GM12878 (cell line): ENCODE data around the gene GRIFIN. TPM values are rescaled to one million over a fixed set of nuclear protein-coding genes. Genes with fewer than 3 reads are reported as not detected.

Experiments
- ATAC-seq: fragments of 200-7000 bp; cut with Tn5 transposase; 3 replicates; pipeline ENCODE4 v1.9.1; 2020; ENCODE audit warnings: mild to moderate bottlenecking, moderate library complexity
- BruUV-seq: library from RNA; stranded (reverse); fragments of 400-500 nt; replicated peaks from 2 replicates; lab custom pipeline; 2021; lab: Mats Ljungman, UMichigan
- CTCF ChIA-PET: fragments of 300-600 bp; sonication (Branson Sonifier 250); formaldehyde crosslinking; extraction: SDS; loops from one replicate; lab custom pipeline; 2021; ENCODE audit warnings: inconsistent platforms; lab: Yijun Ruan, JAX
- POLR2A ChIA-PET: fragments of 350-600 bp; formaldehyde crosslinking; extraction: SDS; loops from one replicate; lab custom pipeline; 2021; ENCODE audit warnings: inconsistent platforms; lab: Charles Lee
- RAD21 ChIA-PET: fragments of 300-600 bp; sonication (Branson Sonifier 250); formaldehyde crosslinking; loops from one replicate; lab custom pipeline; 2023; ENCODE audit warnings: antibody characterized with exemption; ENCODE audit not compliant: unreplicated experiment; lab: Charles Lee
- SMC1A ChIA-PET: fragments of 300-600 bp; sonication (Branson Sonifier 250); formaldehyde crosslinking; loops from one replicate; lab custom pipeline; 2023; ENCODE audit not compliant: unreplicated experiment, uncharacterized antibody; lab: Charles Lee
- DNase-seq: peaks from one replicate; pipeline ENCODE4 v3.0.0-alpha.2; 2011; ENCODE audit warnings: low read depth, low spot score
- FAIRE-seq: peaks from 3 replicates; lab custom pipeline; 2011; peaks lifted over from hg19 to GRCh38; lab: Jason Lieb, UNC
- H2AFZ ChIP-seq: 2 replicates; pipeline ENCODE4 v1.6.0; 2011; ENCODE audit warnings: low read depth, low read length, control low read depth; ENCODE audit not compliant: control insufficient read depth
- H3K27ac ChIP-seq: 2 replicates; pipeline ENCODE4 v1.5.1; 2011; ENCODE audit warnings: control low read depth; ENCODE audit not compliant: control insufficient read depth, insufficient read depth
- H3K27me3 ChIP-seq, 2 experiments: replicated peaks in 1 of 2; 2 replicates each; pipeline versions ENCODE4 v1.6.0 to v1.6.1; 2011; ENCODE audit warnings: low read length in 1 of 2; ENCODE audit not compliant: control insufficient read depth in 2 of 2, insufficient read depth in 2 of 2
- H3K36me3 ChIP-seq, 2 experiments: 2 replicates each; pipeline ENCODE4 v1.5.1; 2011; ENCODE audit warnings: low read length in 1 of 2; ENCODE audit not compliant: control insufficient read depth in 2 of 2, insufficient read depth in 2 of 2
- H3K4me1 ChIP-seq: 2 replicates; pipeline ENCODE4 v1.6.1; 2011; ENCODE audit warnings: mild to moderate bottlenecking, low read length, moderate library complexity, mixed read lengths; ENCODE audit not compliant: control insufficient read depth, insufficient read depth
- H3K4me2 ChIP-seq: 2 replicates; pipeline ENCODE4 v1.6.0; 2011; ENCODE audit warnings: control low read depth; ENCODE audit not compliant: control insufficient read depth, insufficient read depth
- H3K4me3 ChIP-seq: fragments of 200-600 bp; sonication (generic); 2 replicates; pipeline ENCODE4 v1.5.1; 2016
- H3K79me2 ChIP-seq: 2 replicates; pipeline ENCODE4 v1.6.0; 2011; ENCODE audit warnings: low read length; ENCODE audit not compliant: control insufficient read depth, insufficient read depth
- H3K9ac ChIP-seq: 2 replicates; pipeline ENCODE4 v1.8.0; 2011; ENCODE audit warnings: low read length, control low read depth, mixed read lengths; ENCODE audit not compliant: control insufficient read depth, insufficient read depth
- H3K9me3 ChIP-seq: replicated peaks from 3 replicates; pipeline ENCODE4 v1.5.1; 2011; ENCODE audit warnings: mild to moderate bottlenecking, low read length; ENCODE audit not compliant: control insufficient read depth, insufficient read depth
- H4K20me1 ChIP-seq: 2 replicates; pipeline ENCODE4 v1.6.0; 2011; ENCODE audit not compliant: control insufficient read depth, insufficient read depth
- CEBPB ChIP-seq, 2 experiments: fragments of 150-350 bp in 1 of 2; IDR thresholded peaks; 2 replicates each; pipeline ENCODE4 v1.6.1; 2012 to 2014; ENCODE audit warnings: low read depth in 2 of 2, low read length in 2 of 2, borderline replicate concordance in 1 of 2, inconsistent platforms in 1 of 2
- EGR1 ChIP-seq, 2 experiments: IDR thresholded peaks; 1 replicate in 1 of 2; 2 replicates in 1 of 2; pipeline ENCODE4 v1.6.1; 2011 to 2012; ENCODE audit warnings: low read depth in 2 of 2, low read length in 2 of 2, borderline replicate concordance in 1 of 2, mild to moderate bottlenecking in 1 of 2, moderate library complexity in 1 of 2
- NR2C2 ChIP-seq: IDR thresholded peaks from 2 replicates; pipeline ENCODE4 v1.6.1; 2011; ENCODE audit warnings: borderline replicate concordance, low read depth; ENCODE audit not compliant: control insufficient read depth, insufficient read length
- POLR2AphosphoS2 ChIP-seq: IDR thresholded peaks from 2 replicates; pipeline ENCODE4 v1.6.1; 2011; ENCODE audit warnings: low read depth, mild to moderate bottlenecking, low read length, improper control_type of control experiment, moderate library complexity
- RELA ChIP-seq: fragments of 450-650 bp; IDR thresholded peaks from 2 replicates; pipeline ENCODE4 v1.8.0; 2014; ENCODE audit warnings: borderline replicate concordance; ENCODE audit not compliant: partially characterized antibody
- SRF ChIP-seq, 2 experiments: IDR thresholded peaks; 2 replicates each; pipeline ENCODE4 v1.6.1; 2011; ENCODE audit warnings: low read depth in 2 of 2, low read length in 2 of 2, mild to moderate bottlenecking in 1 of 2, moderate library complexity in 1 of 2
- SUZ12 ChIP-seq: fragments of 200-600 bp; sonication (generic); IDR thresholded peaks from one replicate; pipeline ENCODE4 v1.6.1; 2018; ENCODE audit warnings: antibody characterized with exemption, mild to moderate bottlenecking; ENCODE audit not compliant: unreplicated experiment
- ZZZ3 ChIP-seq: IDR thresholded peaks from 2 replicates; pipeline ENCODE4 v1.6.1; 2011; ENCODE audit warnings: low read depth; ENCODE audit not compliant: control insufficient read depth, insufficient read length
- WGBS: methylation state at CpG from one replicate; pipeline ENCODE4 v1.1.6; 2016; ENCODE audit warnings: low lambda C conversion rate; ENCODE audit not compliant: insufficient replicate concordance, insufficient coverage; ENCODE audit errors: missing lambda C conversion rate; 5-methylcytosine and 5-hydroxymethylcytosine counted together
- in situ Hi-C: fragments of 300-500 bp; cut with MboI; formaldehyde crosslinking; loops from 9 replicates; pipeline ENCODE4 v1.14.3; 2018; ENCODE audit warnings: mixed read lengths
- intact Hi-C: fragments of 100-400 bp; cut with micrococcal nuclease; formaldehyde crosslinking; loops from one replicate; pipeline ENCODE4 v1.14.2; 2022; ENCODE audit not compliant: unreplicated experiment
- polyA plus RNA-seq, 11 experiments: library from polyadenylated mRNA; depleted of rRNA in 4 of 11; unstranded in 6 of 11; stranded (reverse) in 5 of 11; fragments of >200 nt; fragmentation: Nextera tagmentation in 4 of 11; fragmentation: Illumina TruSeq in 1 of 11; extraction: Ambion mirVana in 4 of 11; extraction: Trizol in 1 of 11; gene quantifications; 1 replicate in 1 of 11; 2 replicates in 10 of 11; pipeline versions ENCODE4 v1.2.1 to v1.2.3, GENCODE V29; 2011 to 2016; ENCODE audit warnings: inconsistent platforms in 2 of 11, missing spikeins in 2 of 11, low read depth in 1 of 11
- total RNA-seq, 4 experiments: library from RNA; depleted of rRNA in 3 of 4; stranded (reverse); fragments of >200 nt in 3 of 4; fragmentation: Illumina TruSeq in 1 of 4; extraction: Trizol in 1 of 4; gene quantifications; 2 replicates each; pipeline versions ENCODE4 v1.2.1 to v1.2.3, GENCODE V29; 2013 to 2021
- TF ChIP-seq, protein P1 (sequence below): fragments of 450-650 bp; IDR thresholded peaks from 2 replicates; pipeline ENCODE4 v1.6.1; 2014; ENCODE audit warnings: mild to moderate bottlenecking
- TF ChIP-seq, protein P2 (sequence below): IDR thresholded peaks from 2 replicates; pipeline ENCODE4 v1.6.1; 2012; ENCODE audit warnings: low read length, inconsistent platforms
- TF ChIP-seq, protein P3 (sequence below): fragments of 150-350 bp; IDR thresholded peaks from 2 replicates; pipeline ENCODE4 v1.6.1; 2014; ENCODE audit warnings: mild to moderate bottlenecking, low read depth, low read length
- TF ChIP-seq, protein P4 (sequence below): fragments of 150-350 bp; IDR thresholded peaks from 2 replicates; pipeline ENCODE4 v1.6.1; 2016; ENCODE audit warnings: low read depth, low read length

Gene GRIFIN
- total and polyA plus RNA-seq, 10 of the 15 experiments (the other 5 are each of a cell fraction or from before 2014, with no cell fraction given), result not detected

DNA sequence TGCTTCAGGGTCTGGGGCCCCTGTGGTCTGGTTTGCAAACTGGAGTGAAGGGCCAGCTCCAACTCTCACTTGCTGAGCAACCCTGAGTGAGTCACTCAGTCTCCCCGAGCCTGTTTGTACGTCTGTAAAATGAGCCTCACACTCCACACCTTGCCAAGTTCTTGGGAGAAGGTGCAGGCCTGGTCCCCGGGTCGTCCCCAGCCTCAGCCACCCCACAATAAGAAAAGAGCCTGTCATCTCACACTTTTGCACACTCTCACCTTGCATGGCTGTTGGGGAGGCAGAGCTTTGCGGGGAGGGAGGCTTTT is 5.2 kb downstream of the GRIFIN start:
- FAIRE-seq (no peak), DNase-seq (no peak), ATAC-seq (no peak)
- Histone ChIP-seq H3K9ac (no peak overlapping the region), H3K79me2 (no peaks in the 10 kb centered on the region), H3K4me2 (no peak overlapping the region), H3K27me3 (no peaks in the 10 kb centered on the region), H3K4me1 (no peaks in the 10 kb centered on the region), H3K27ac (no peak overlapping the region), H4K20me1 (no peaks in the 10 kb centered on the region), H2AFZ (no peak overlapping the region), H3K4me3 (no peak overlapping the region), H3K36me3 (no peaks in the 10 kb centered on the region), H3K9me3 (no peaks in the 10 kb centered on the region)
- intact Hi-C loops, result no loop called here
- ChIA-PET POLR2A (interaction anchor here (1.3 kb wide), 1 partner anchor 143 kb away, joined by 4 read pairs; no protein-coding TSS in a partner anchor), CTCF (interaction anchor here (1.1 to 6.7 kb wide), 6 partner anchors 13 to 157 kb away, joined by 3 to 114 read pairs (median 6); no protein-coding TSS in a partner anchor), SMC1A (interaction anchor here (1.0 to 1.8 kb wide), 3 partner anchors 12 to 117 kb away, joined by 3 to 6 read pairs (median 4); no protein-coding TSS in a partner anchor), RAD21 (interaction anchor here (1.7 to 3.7 kb wide), 2 partner anchors 18 to 123 kb away, joined by 6 to 42 read pairs; no protein-coding TSS in a partner anchor)
- 18% methylated on average over 5 of the region's 5 CpGs for WGBS
- BruUV-seq, result no TSS peak
- in situ Hi-C loops, result no loop called here
- TF ChIP-seq, protein P1, sequence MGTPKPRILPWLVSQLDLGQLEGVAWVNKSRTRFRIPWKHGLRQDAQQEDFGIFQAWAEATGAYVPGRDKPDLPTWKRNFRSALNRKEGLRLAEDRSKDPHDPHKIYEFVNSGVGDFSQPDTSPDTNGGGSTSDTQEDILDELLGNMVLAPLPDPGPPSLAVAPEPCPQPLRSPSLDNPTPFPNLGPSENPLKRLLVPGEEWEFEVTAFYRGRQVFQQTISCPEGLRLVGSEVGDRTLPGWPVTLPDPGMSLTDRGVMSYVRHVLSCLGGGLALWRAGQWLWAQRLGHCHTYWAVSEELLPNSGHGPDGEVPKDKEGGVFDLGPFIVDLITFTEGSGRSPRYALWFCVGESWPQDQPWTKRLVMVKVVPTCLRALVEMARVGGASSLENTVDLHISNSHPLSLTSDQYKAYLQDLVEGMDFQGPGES, result no peak
- no peak for TF ChIP-seq NR2C2
- no peak for TF ChIP-seq CEBPB (IDR thresholded peaks at IDR 0.05; ENCODE audit: borderline replicate concordance in 1 of 2, low read depth in 2 of 2, low read length in 2 of 2)
- no peak for TF ChIP-seq SUZ12
- TF ChIP-seq, protein P2, sequence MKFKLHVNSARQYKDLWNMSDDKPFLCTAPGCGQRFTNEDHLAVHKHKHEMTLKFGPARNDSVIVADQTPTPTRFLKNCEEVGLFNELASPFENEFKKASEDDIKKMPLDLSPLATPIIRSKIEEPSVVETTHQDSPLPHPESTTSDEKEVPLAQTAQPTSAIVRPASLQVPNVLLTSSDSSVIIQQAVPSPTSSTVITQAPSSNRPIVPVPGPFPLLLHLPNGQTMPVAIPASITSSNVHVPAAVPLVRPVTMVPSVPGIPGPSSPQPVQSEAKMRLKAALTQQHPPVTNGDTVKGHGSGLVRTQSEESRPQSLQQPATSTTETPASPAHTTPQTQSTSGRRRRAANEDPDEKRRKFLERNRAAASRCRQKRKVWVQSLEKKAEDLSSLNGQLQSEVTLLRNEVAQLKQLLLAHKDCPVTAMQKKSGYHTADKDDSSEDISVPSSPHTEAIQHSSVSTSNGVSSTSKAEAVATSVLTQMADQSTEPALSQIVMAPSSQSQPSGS, result no peak
- no peak for TF ChIP-seq RELA
- TF ChIP-seq, protein P3, sequence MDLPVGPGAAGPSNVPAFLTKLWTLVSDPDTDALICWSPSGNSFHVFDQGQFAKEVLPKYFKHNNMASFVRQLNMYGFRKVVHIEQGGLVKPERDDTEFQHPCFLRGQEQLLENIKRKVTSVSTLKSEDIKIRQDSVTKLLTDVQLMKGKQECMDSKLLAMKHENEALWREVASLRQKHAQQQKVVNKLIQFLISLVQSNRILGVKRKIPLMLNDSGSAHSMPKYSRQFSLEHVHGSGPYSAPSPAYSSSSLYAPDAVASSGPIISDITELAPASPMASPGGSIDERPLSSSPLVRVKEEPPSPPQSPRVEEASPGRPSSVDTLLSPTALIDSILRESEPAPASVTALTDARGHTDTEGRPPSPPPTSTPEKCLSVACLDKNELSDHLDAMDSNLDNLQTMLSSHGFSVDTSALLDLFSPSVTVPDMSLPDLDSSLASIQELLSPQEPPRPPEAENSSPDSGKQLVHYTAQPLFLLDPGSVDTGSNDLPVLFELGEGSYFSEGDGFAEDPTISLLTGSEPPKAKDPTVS, result no peak
- TF ChIP-seq EGR1 (IDR thresholded peaks at IDR 0.05; ENCODE audit: borderline replicate concordance in 1 of 2, low read depth in 2 of 2, low read length in 2 of 2), result no peak
- no peak for TF ChIP-seq ZZZ3
- no peak for TF ChIP-seq POLR2AphosphoS2
- TF ChIP-seq, protein P4, sequence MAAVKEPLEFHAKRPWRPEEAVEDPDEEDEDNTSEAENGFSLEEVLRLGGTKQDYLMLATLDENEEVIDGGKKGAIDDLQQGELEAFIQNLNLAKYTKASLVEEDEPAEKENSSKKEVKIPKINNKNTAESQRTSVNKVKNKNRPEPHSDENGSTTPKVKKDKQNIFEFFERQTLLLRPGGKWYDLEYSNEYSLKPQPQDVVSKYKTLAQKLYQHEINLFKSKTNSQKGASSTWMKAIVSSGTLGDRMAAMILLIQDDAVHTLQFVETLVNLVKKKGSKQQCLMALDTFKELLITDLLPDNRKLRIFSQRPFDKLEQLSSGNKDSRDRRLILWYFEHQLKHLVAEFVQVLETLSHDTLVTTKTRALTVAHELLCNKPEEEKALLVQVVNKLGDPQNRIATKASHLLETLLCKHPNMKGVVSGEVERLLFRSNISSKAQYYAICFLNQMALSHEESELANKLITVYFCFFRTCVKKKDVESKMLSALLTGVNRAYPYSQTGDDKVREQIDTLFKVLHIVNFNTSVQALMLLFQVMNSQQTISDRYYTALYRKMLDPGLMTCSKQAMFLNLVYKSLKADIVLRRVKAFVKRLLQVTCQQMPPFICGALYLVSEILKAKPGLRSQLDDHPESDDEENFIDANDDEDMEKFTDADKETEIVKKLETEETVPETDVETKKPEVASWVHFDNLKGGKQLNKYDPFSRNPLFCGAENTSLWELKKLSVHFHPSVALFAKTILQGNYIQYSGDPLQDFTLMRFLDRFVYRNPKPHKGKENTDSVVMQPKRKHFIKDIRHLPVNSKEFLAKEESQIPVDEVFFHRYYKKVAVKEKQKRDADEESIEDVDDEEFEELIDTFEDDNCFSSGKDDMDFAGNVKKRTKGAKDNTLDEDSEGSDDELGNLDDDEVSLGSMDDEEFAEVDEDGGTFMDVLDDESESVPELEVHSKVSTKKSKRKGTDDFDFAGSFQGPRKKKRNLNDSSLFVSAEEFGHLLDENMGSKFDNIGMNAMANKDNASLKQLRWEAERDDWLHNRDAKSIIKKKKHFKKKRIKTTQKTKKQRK, result no peak
- TF ChIP-seq SRF (IDR thresholded peaks at IDR 0.05; ENCODE audit: low read depth in 2 of 2, low read length in 2 of 2), result no peak
